ENCODE measurements around the gene BLVRA. TPM values are rescaled to one million over a fixed set of nuclear protein-coding genes. Genes with fewer than 3 reads are reported as not detected.
"Not testable (repeated sequence)": the region's sequence is repeated elsewhere in the genome, so short reads cannot be mapped to it uniquely, and the experiment has no call there.

The BLVRA gene, protein sequence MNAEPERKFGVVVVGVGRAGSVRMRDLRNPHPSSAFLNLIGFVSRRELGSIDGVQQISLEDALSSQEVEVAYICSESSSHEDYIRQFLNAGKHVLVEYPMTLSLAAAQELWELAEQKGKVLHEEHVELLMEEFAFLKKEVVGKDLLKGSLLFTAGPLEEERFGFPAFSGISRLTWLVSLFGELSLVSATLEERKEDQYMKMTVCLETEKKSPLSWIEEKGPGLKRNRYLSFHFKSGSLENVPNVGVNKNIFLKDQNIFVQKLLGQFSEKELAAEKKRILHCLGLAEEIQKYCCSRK
- total RNA-seq: 100 to 1,000 TPM in 5 of 6 donors, 10 to 100 TPM in 1; 77.5 to 112 (median 105) TPM

DNA sequence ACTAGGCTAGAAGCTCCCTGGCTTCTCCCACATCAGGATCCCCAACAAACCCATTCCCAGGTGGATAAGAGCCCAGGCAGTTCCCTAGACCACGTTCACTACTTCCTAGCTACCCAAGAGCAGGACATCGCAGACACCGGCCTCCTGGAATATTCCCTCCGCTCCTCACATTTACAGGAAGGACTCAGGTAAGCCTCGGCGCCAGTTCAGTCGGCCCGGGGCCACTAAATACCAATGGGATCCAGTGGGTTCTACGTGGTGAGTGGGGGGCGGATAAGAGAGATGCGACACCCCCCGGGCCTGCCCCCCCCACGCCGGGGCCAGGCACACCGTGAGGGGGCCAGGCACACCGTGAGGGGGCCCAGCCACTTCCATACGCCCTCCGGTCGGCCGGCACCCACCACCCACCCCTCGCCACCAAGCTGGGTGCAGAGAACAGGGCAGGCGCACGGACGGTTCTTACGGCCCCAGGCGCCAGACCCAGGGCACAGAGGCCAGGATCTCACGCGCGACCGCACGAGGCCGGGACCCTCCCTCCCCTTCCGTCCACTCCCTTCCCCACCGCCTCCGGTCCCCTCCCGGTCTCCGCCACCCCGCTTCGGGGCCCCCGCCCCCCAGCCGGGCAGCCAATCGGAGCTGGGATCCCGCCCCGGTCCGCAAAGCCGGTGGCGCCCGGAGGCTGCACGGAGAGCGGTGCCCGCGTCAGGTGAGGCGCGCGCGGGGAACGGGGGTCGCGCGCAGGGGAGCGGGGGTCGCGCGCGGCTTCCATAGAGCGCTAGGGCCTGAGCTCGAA lies at the start of gene BLVRA:
Gene BLVRA, plus strand, starts transcription at position 652 of the 793 bp plus-strand sequence. CDS start 12,479 bp downstream, outside the sequence.
- Histone ChIP-seq H3K27ac (peak within 1 kb of the TSS; percentile 88 to 94 (median 91)), H3K4me1 (peaks cover 18 to 34% (median 24%) of the 10 kb centered on the region in 4 donors), H3K9me3 (no peaks in the 10 kb centered on the region), H3K4me3 (peak within 1 kb of the TSS; percentile 79 to 94 (median 84)), H3K36me3 (no peaks in the 10 kb centered on the region), H3K27me3 (no peaks in the 10 kb centered on the region)
- TF ChIP-seq POLR2AphosphoS5 (IDR thresholded peaks at IDR 0.05) (peak; percentile 46 to 79), POLR2A (IDR thresholded peaks at IDR 0.05) (peak in 1 of 4 donors; percentile 79), EP300 (IDR thresholded peaks at IDR 0.05) (no peak)
- TF ChIP-seq, protein P1, sequence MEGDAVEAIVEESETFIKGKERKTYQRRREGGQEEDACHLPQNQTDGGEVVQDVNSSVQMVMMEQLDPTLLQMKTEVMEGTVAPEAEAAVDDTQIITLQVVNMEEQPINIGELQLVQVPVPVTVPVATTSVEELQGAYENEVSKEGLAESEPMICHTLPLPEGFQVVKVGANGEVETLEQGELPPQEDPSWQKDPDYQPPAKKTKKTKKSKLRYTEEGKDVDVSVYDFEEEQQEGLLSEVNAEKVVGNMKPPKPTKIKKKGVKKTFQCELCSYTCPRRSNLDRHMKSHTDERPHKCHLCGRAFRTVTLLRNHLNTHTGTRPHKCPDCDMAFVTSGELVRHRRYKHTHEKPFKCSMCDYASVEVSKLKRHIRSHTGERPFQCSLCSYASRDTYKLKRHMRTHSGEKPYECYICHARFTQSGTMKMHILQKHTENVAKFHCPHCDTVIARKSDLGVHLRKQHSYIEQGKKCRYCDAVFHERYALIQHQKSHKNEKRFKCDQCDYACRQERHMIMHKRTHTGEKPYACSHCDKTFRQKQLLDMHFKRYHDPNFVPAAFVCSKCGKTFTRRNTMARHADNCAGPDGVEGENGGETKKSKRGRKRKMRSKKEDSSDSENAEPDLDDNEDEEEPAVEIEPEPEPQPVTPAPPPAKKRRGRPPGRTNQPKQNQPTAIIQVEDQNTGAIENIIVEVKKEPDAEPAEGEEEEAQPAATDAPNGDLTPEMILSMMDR (IDR thresholded peaks at IDR 0.05): no peak
- DNase-seq: peak; percentile 86 to 96
- ATAC-seq (ENCODE audit: low FRiP score in 2 of 2): peak; percentile 90 to 93
- 14 to 28% methylated on average over 7 to 15 of the region's 67 CpGs for WGBS, 2 donors

DNA sequence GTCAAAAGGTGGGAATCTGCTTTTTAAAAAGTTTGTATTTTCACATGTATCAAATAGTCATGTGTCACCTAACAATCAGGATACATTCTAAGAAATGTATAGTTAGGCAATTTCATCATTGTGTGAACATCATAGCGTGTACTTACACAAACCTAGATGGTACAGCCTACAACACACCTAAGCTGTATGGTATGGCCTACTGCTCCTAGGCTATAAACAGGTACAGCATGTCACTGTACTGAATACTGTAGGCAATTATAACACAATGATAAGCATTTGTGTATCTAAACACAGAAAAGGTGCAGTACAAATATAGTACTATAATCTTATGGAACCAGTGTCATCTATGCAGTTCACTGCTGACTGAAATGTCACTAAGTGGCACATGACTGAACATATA lies 47.0 kb upstream of the BLVRA start:
- no peak for TF ChIP-seq POLR2AphosphoS5 (IDR thresholded peaks at IDR 0.05)
- TF ChIP-seq POLR2A (IDR thresholded peaks at IDR 0.05): no peak
- no peak for TF ChIP-seq EP300 (IDR thresholded peaks at IDR 0.05)
- TF ChIP-seq, protein P1 (IDR thresholded peaks at IDR 0.05): no peak
- Histone ChIP-seq H3K4me1 (peaks cover 0 to 4% (median 0%) of the 10 kb centered on the region in 4 donors), H3K36me3 (no peaks in the 10 kb centered on the region), H3K4me3 (no peak overlapping the region), H3K27ac (no peak overlapping the region), H3K27me3 (no peaks in the 10 kb centered on the region), H3K9me3 (no peaks in the 10 kb centered on the region)
- WGBS, 2 donors: 92 to 93% methylated on average over 1 of the region's 1 CpG
- ATAC-seq (ENCODE audit: low FRiP score in 2 of 2): no peak
- no peak for DNase-seq

DNA sequence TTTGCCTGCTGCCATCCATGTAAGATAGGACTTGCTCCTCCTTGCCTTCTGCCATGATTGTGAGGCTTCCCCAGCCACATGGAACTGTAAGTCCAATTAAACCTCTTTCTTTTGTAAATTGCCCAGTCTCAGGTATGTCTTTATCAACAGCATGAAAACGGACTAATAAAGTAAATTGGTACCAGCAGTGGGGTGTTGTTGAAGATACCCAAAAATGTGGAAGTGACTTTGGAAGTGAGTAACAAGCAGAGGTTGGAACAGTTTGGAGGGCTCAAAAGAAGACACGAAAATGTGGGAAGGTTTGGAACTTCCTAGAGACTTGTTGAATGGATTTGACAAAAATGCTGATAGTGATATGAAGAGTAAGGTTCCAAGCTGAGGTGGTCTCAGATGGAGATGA lies 42.5 kb upstream of the BLVRA start:
- not testable (repeated sequence) for DNase-seq; H3K27ac ChIP-seq; H3K36me3 ChIP-seq; H3K4me1 ChIP-seq; H3K9me3 ChIP-seq; H3K27me3 ChIP-seq; H3K4me3 ChIP-seq; ATAC-seq (ENCODE audit: low FRiP score in 2 of 2)
- WGBS, 2 donors: 97 to 100% methylated on average over 2 of the region's 2 CpGs

DNA sequence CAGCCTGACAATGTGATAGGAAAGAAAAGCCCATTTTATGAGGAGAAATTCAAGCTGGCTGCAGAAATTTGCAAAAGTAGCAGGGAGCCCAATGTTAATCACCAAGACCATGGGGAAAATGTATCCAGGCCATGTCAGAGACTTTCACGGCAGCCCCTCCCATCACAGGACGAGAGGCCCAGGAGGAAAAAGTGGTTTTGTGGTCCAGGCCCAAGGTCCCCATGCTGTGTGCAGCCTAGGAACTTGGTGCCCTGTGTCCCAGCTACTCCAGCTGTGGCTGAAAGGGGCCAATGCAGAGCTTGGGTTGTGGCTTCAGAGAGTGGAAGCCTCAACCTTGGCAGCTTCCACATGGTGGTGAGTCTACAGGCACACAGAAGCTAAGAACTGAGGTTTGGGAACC lies 41.9 kb upstream of the BLVRA start:
- Histone ChIP-seq H3K9me3 (no peaks in the 10 kb centered on the region), H3K27me3 (no peaks in the 10 kb centered on the region), H3K4me3 (no peak overlapping the region), H3K4me1 (peaks cover 0 to 5% (median 0%) of the 10 kb centered on the region in 4 donors), H3K27ac (no peak overlapping the region), H3K36me3 (no peaks in the 10 kb centered on the region)
- WGBS, 2 donors: 76 to 79% methylated on average over 2 of the region's 2 CpGs
- DNase-seq (no peak), ATAC-seq (ENCODE audit: low FRiP score in 2 of 2) (no peak)
- no peak for TF ChIP-seq EP300 (IDR thresholded peaks at IDR 0.05)
- TF ChIP-seq, protein P1 (IDR thresholded peaks at IDR 0.05): no peak
- TF ChIP-seq POLR2AphosphoS5 (IDR thresholded peaks at IDR 0.05): no peak
- no peak for TF ChIP-seq POLR2A (IDR thresholded peaks at IDR 0.05)

DNA sequence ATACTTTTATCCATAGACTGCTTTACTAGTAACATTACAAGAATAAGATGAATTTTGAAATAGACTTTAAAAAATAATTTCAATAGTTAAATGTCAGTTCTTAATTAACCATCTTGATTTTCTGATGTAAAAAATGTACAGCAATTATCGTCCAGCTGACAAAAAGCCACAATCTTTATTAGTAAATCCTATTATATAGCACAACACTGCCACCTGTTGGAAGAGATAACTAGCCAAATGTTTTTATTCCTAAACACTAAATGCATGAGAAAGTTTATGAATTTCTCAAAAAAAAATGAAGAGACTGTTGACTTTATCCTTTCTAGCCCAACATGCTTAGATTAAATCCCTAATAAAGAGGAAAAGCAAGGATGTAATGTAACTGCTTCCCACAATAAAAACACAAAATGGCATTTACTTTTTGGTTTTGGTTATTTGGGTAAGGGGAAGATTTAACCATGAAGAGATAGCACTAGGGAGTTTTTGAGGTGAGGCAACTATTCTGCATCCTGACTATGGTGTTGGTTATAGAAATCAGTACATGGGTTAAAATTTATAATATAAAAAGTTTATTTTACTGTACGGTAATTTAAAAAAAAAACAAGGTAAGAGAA lies 37.2 kb upstream of the BLVRA start:
- WGBS, 2 donors: 46% methylated on average over 2 of the region's 2 CpGs
- Histone ChIP-seq H3K36me3 (no peaks in the 10 kb centered on the region), H3K4me3 (no peak overlapping the region), H3K27ac (no peak overlapping the region), H3K27me3 (no peaks in the 10 kb centered on the region), H3K9me3 (no peaks in the 10 kb centered on the region), H3K4me1 (peaks cover 0 to 5% (median 0%) of the 10 kb centered on the region in 4 donors)
- TF ChIP-seq, protein P1 (IDR thresholded peaks at IDR 0.05): peak in 5 of 6 experiments; percentile 51 to 65 (median 62)
- TF ChIP-seq POLR2A (IDR thresholded peaks at IDR 0.05): no peak
- ATAC-seq (ENCODE audit: low FRiP score in 2 of 2): peak in 1 of 2 donors; percentile 61
- no peak for DNase-seq

All from upper lobe of left lung (tissue), 6 donors.